Measurements from ENCODE around the gene UNC5A. TPM values are rescaled to one million over a fixed set of nuclear protein-coding genes. Genes with fewer than 3 reads are reported as not detected.

UNC5A gene
- total and polyA plus RNA-seq, 9 of the 15 experiments (the other 6 are each of a cell fraction or from before 2014, with no cell fraction given), result not detected

DNA sequence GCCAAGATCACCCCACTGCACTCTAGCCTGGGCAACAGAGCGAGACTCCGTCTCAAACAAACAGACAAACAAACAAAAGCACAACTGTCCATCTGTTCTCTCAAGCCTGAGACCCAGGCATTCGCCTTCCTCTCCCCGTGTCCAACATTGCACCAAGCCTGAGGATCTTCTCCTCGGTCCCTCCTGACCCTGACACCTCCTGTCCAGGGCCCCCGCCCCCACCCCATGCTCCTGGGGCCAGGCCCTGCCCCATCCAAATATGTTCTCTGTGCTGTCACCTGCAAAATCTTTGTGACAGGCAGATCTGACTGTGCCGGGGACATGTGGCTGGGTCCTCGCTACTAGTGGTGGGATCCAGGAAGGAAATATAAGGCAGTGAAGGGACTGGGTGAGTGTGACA is 33.4 kb upstream of the UNC5A start:
- in situ Hi-C loops (cut with MboI), result no loop called here
- ATAC-seq, result no peak
- TF ChIP-seq, protein P1, sequence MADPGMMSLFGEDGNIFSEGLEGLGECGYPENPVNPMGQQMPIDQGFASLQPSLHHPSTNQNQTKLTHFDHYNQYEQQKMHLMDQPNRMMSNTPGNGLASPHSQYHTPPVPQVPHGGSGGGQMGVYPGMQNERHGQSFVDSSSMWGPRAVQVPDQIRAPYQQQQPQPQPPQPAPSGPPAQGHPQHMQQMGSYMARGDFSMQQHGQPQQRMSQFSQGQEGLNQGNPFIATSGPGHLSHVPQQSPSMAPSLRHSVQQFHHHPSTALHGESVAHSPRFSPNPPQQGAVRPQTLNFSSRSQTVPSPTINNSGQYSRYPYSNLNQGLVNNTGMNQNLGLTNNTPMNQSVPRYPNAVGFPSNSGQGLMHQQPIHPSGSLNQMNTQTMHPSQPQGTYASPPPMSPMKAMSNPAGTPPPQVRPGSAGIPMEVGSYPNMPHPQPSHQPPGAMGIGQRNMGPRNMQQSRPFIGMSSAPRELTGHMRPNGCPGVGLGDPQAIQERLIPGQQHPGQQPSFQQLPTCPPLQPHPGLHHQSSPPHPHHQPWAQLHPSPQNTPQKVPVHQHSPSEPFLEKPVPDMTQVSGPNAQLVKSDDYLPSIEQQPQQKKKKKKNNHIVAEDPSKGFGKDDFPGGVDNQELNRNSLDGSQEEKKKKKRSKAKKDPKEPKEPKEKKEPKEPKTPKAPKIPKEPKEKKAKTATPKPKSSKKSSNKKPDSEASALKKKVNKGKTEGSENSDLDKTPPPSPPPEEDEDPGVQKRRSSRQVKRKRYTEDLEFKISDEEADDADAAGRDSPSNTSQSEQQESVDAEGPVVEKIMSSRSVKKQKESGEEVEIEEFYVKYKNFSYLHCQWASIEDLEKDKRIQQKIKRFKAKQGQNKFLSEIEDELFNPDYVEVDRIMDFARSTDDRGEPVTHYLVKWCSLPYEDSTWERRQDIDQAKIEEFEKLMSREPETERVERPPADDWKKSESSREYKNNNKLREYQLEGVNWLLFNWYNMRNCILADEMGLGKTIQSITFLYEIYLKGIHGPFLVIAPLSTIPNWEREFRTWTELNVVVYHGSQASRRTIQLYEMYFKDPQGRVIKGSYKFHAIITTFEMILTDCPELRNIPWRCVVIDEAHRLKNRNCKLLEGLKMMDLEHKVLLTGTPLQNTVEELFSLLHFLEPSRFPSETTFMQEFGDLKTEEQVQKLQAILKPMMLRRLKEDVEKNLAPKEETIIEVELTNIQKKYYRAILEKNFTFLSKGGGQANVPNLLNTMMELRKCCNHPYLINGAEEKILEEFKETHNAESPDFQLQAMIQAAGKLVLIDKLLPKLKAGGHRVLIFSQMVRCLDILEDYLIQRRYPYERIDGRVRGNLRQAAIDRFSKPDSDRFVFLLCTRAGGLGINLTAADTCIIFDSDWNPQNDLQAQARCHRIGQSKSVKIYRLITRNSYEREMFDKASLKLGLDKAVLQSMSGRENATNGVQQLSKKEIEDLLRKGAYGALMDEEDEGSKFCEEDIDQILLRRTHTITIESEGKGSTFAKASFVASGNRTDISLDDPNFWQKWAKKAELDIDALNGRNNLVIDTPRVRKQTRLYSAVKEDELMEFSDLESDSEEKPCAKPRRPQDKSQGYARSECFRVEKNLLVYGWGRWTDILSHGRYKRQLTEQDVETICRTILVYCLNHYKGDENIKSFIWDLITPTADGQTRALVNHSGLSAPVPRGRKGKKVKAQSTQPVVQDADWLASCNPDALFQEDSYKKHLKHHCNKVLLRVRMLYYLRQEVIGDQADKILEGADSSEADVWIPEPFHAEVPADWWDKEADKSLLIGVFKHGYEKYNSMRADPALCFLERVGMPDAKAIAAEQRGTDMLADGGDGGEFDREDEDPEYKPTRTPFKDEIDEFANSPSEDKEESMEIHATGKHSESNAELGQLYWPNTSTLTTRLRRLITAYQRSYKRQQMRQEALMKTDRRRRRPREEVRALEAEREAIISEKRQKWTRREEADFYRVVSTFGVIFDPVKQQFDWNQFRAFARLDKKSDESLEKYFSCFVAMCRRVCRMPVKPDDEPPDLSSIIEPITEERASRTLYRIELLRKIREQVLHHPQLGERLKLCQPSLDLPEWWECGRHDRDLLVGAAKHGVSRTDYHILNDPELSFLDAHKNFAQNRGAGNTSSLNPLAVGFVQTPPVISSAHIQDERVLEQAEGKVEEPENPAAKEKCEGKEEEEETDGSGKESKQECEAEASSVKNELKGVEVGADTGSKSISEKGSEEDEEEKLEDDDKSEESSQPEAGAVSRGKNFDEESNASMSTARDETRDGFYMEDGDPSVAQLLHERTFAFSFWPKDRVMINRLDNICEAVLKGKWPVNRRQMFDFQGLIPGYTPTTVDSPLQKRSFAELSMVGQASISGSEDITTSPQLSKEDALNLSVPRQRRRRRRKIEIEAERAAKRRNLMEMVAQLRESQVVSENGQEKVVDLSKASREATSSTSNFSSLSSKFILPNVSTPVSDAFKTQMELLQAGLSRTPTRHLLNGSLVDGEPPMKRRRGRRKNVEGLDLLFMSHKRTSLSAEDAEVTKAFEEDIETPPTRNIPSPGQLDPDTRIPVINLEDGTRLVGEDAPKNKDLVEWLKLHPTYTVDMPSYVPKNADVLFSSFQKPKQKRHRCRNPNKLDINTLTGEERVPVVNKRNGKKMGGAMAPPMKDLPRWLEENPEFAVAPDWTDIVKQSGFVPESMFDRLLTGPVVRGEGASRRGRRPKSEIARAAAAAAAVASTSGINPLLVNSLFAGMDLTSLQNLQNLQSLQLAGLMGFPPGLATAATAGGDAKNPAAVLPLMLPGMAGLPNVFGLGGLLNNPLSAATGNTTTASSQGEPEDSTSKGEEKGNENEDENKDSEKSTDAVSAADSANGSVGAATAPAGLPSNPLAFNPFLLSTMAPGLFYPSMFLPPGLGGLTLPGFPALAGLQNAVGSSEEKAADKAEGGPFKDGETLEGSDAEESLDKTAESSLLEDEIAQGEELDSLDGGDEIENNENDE (IDR thresholded peaks at IDR 0.05; ENCODE audit: low read depth, low read length), result no peak
- TF ChIP-seq GABPB2 (CRISPR knock-in tag; conservative IDR thresholded peaks at IDR 0.05) (no peak), GABPB1 (CRISPR knock-in tag; IDR thresholded peaks at IDR 0.05) (no peak)
- 3% methylated on average over 8 of the region's 8 CpGs for WGBS (ENCODE audit: insufficient coverage, low coverage, missing lambda C conversion rate)
- no peaks in the 10 kb centered on the region for H3K79me2 ChIP-seq (ENCODE audit: control insufficient read depth, insufficient read depth, low read length)
- no peak overlapping the region for H3K27ac ChIP-seq (ENCODE audit: extremely low read depth, low read depth, low read length)
- no peak overlapping the region for H3K4me3 ChIP-seq
- no peak overlapping the region for H2AFZ ChIP-seq (ENCODE audit: low read depth, low read length)
- DNase-seq (ENCODE audit: extremely low read depth in 1 of 4, low spot score in 3 of 4), result no peak
- H3K27me3 ChIP-seq (ENCODE audit: control insufficient read depth in 2 of 2, insufficient read depth in 2 of 2, low read length in 2 of 2), result peaks cover 54 to 89% of the 10 kb centered on the region in 2 experiments
- no peak for FAIRE-seq
- 0 out of 5 replicates have a peak, but pooled peaks cover 0 to 2% of the 10 kb centered on the region in 2 experiments for H3K4me1 ChIP-seq (replicated peaks in 1 of 2; ENCODE audit: control insufficient read depth in 2 of 2, insufficient read depth in 2 of 2, low read length in 2 of 2)
- no TSS peak for BruUV-seq (replicated peaks)
- no peak overlapping the region for H3K9ac ChIP-seq (ENCODE audit: insufficient read depth in 1 of 2, low read depth in 2 of 2, low read length in 2 of 2)
- no peaks in the 10 kb centered on the region for H4K20me1 ChIP-seq (replicated peaks; ENCODE audit: control insufficient read depth, insufficient read depth, low read length)
- ChIA-PET POLR2A (no interaction called here), CTCF (ENCODE audit: low intra/inter-chr PET ratio) (no interaction called here)
- H3K9me1 ChIP-seq (ENCODE audit: control insufficient read depth, insufficient read depth, low read length), result no peaks in the 10 kb centered on the region
- H3K4me2 ChIP-seq (ENCODE audit: insufficient read depth, low read length), result no peak overlapping the region
- no peaks in the 10 kb centered on the region for H3K36me3 ChIP-seq (ENCODE audit: control insufficient read depth, insufficient read depth, low read length)
- H3K9me3 ChIP-seq (replicated peaks; ENCODE audit: control insufficient read depth, insufficient read depth, low read depth, low read length), result no peaks in the 10 kb centered on the region
- intact Hi-C loops (cut with micrococcal nuclease), result no loop called here
